ENCODE data around the gene PACSIN1.

- TF ChIP-seq CTCF (IDR thresholded peaks at IDR 0.05; ENCODE audit: extremely low read depth in 1 of 2, insufficient read depth in 1 of 2, low read depth in 1 of 2, low read length in 2 of 2) (peak; percentile 56 to 86), POLR2AphosphoS5 (IDR thresholded peaks at IDR 0.05; ENCODE audit: insufficient read depth, low read depth, low read length) (peak; percentile 42), POLR2A (IDR thresholded peaks at IDR 0.05; ENCODE audit: low read depth, low read length) (peak; percentile 42), JUN (IDR thresholded peaks at IDR 0.05; ENCODE audit: borderline replicate concordance, insufficient read depth, insufficient read length, low read depth) (no peak)
Measured at GRCh38 chr6:34526992-34527728, 61.3 kb downstream of the PACSIN1 start.

Measured in endothelial cell of umbilical vein (primary cell).